Measurements from ENCODE around the gene FGFR2.
A peak's percentile ranks its signal among the peaks of the same experiment; 100 is the strongest.

FGFR2 gene

GRCh38 chr10:121516093-121516865 is 82.0 kb downstream of the FGFR2 start:
- H3K9ac ChIP-seq (ENCODE audit: low read length), result no peak overlapping the region
- H3K79me1 ChIP-seq (ENCODE audit: low read length), result no peaks in the 10 kb centered on the region
- H3K4me1 ChIP-seq (ENCODE audit: control insufficient read depth, low read depth, low read length), result peaks cover 17% of the 10 kb centered on the region
- DNase-seq, result no peak
- H2AK5ac ChIP-seq (ENCODE audit: low read length), result no peak overlapping the region
- H3K4me2 ChIP-seq (ENCODE audit: low read length), result no peak overlapping the region
- H3K4me3 ChIP-seq (ENCODE audit: low read length), result no peak overlapping the region
- H3K18ac ChIP-seq (ENCODE audit: low read length), result no peak overlapping the region
- no peaks in the 10 kb centered on the region for H3K79me2 ChIP-seq (ENCODE audit: control insufficient read depth, insufficient read depth, low read length)
- no peaks in the 10 kb centered on the region for H3K27me3 ChIP-seq (ENCODE audit: insufficient read depth, low read length, poor library complexity)
- H4K8ac ChIP-seq (ENCODE audit: low read depth, low read length), result no peak overlapping the region
- H3K4ac ChIP-seq (ENCODE audit: low read depth, low read length), result no peak overlapping the region
- H3K23ac ChIP-seq (ENCODE audit: low read length), result no peak overlapping the region
- H4K5ac ChIP-seq (ENCODE audit: low read length), result no peak overlapping the region
- no peak overlapping the region for H2BK120ac ChIP-seq (ENCODE audit: low read depth, low read length)
- no CpG with 5 or more reads among the region's 8 CpGs for whole genome bisulfite sequencing (ENCODE audit: extremely low coverage, insufficient coverage, low lambda C conversion rate)
- H2BK15ac ChIP-seq (replicated peaks; ENCODE audit: low read depth), result no peak overlapping the region
- H2BK5ac ChIP-seq (ENCODE audit: low read length), result no peak overlapping the region
- H3K36me3 ChIP-seq (ENCODE audit: control insufficient read depth, insufficient read depth, low read length), result no peaks in the 10 kb centered on the region
- no peak overlapping the region for H3K56ac ChIP-seq (ENCODE audit: low read length)
- no peak overlapping the region for H3K27ac ChIP-seq (ENCODE audit: low read depth, low read length)

- Histone ChIP-seq H2BK5ac (ENCODE audit: low read length) (peak overlapping the region; percentile 41), H3K27me3 (ENCODE audit: insufficient read depth, low read length, poor library complexity) (no peaks in the 10 kb centered on the region), H3K27ac (ENCODE audit: low read depth, low read length) (no peak overlapping the region), H3K4me3 (ENCODE audit: low read length) (no peak overlapping the region), H3K9ac (ENCODE audit: low read length) (no peak overlapping the region), H3K79me2 (ENCODE audit: control insufficient read depth, insufficient read depth, low read length) (no peaks in the 10 kb centered on the region), H4K8ac (ENCODE audit: low read depth, low read length) (no peak overlapping the region), H2AK5ac (ENCODE audit: low read length) (peak overlapping the region; percentile 3), H3K36me3 (ENCODE audit: control insufficient read depth, insufficient read depth, low read length) (no peaks in the 10 kb centered on the region), H3K23ac (ENCODE audit: low read length) (no peak overlapping the region), H2BK120ac (ENCODE audit: low read depth, low read length) (no peak overlapping the region), H3K4ac (ENCODE audit: low read depth, low read length) (no peak overlapping the region), H3K4me2 (ENCODE audit: low read length) (no peak overlapping the region), H2BK15ac (replicated peaks; ENCODE audit: low read depth) (no peak overlapping the region), H3K56ac (ENCODE audit: low read length) (no peak overlapping the region), H4K5ac (ENCODE audit: low read length) (no peak overlapping the region), H3K79me1 (ENCODE audit: low read length) (no peaks in the 10 kb centered on the region), H3K18ac (ENCODE audit: low read length) (peak overlapping the region; percentile 16), H3K4me1 (ENCODE audit: control insufficient read depth, low read depth, low read length) (peaks cover 21% of the 10 kb centered on the region)
- WGBS (ENCODE audit: extremely low coverage, insufficient coverage, low lambda C conversion rate), result no CpG with 5 or more reads among the region's 8 CpGs
- no peak for DNase-seq
These were observed 83.9 kb downstream of the FGFR2 start for GRCh38 chr10:121514141-121514865.

GRCh38 chr10:121511943-121512342 is 86.3 kb downstream of the FGFR2 start:
- Histone ChIP-seq H3K79me2 (ENCODE audit: control insufficient read depth, insufficient read depth, low read length) (no peaks in the 10 kb centered on the region), H3K27me3 (ENCODE audit: insufficient read depth, low read length, poor library complexity) (no peaks in the 10 kb centered on the region), H3K9ac (ENCODE audit: low read length) (no peak overlapping the region), H2BK15ac (replicated peaks; ENCODE audit: low read depth) (no peak overlapping the region), H3K23ac (ENCODE audit: low read length) (no peak overlapping the region), H4K5ac (ENCODE audit: low read length) (no peak overlapping the region), H4K8ac (ENCODE audit: low read depth, low read length) (no peak overlapping the region), H3K4me1 (ENCODE audit: control insufficient read depth, low read depth, low read length) (peaks cover 21% of the 10 kb centered on the region), H3K56ac (ENCODE audit: low read length) (peak overlapping the region; percentile 73), H3K79me1 (ENCODE audit: low read length) (no peaks in the 10 kb centered on the region), H2BK120ac (ENCODE audit: low read depth, low read length) (no peak overlapping the region), H3K36me3 (ENCODE audit: control insufficient read depth, insufficient read depth, low read length) (no peaks in the 10 kb centered on the region), H3K27ac (ENCODE audit: low read depth, low read length) (no peak overlapping the region), H3K4me2 (ENCODE audit: low read length) (no peak overlapping the region), H3K18ac (ENCODE audit: low read length) (no peak overlapping the region), H2BK5ac (ENCODE audit: low read length) (no peak overlapping the region), H2AK5ac (ENCODE audit: low read length) (peak overlapping the region; percentile 34), H3K4ac (ENCODE audit: low read depth, low read length) (no peak overlapping the region), H3K4me3 (ENCODE audit: low read length) (no peak overlapping the region)
- peak; percentile 87 for DNase-seq
- WGBS (ENCODE audit: extremely low coverage, insufficient coverage, low lambda C conversion rate), result no CpG with 5 or more reads among the region's 5 CpGs

- Histone ChIP-seq H3K18ac (ENCODE audit: low read length) (peak overlapping the region; percentile 51), H2BK120ac (ENCODE audit: low read depth, low read length) (peak overlapping the region; percentile 24), H3K4me3 (ENCODE audit: low read length) (no peak overlapping the region), H3K4ac (ENCODE audit: low read depth, low read length) (peak overlapping the region; percentile 44), H4K5ac (ENCODE audit: low read length) (no peak overlapping the region), H3K79me2 (ENCODE audit: control insufficient read depth, insufficient read depth, low read length) (no peaks in the 10 kb centered on the region), H3K79me1 (ENCODE audit: low read length) (no peaks in the 10 kb centered on the region), H3K27me3 (ENCODE audit: insufficient read depth, low read length, poor library complexity) (no peaks in the 10 kb centered on the region), H3K9ac (ENCODE audit: low read length) (no peak overlapping the region), H2BK5ac (ENCODE audit: low read length) (no peak overlapping the region), H3K27ac (ENCODE audit: low read depth, low read length) (no peak overlapping the region), H3K23ac (ENCODE audit: low read length) (peak overlapping the region; percentile 71), H2AK5ac (ENCODE audit: low read length) (no peak overlapping the region), H3K4me1 (ENCODE audit: control insufficient read depth, low read depth, low read length) (peaks cover 21% of the 10 kb centered on the region), H4K8ac (ENCODE audit: low read depth, low read length) (no peak overlapping the region), H3K56ac (ENCODE audit: low read length) (no peak overlapping the region), H2BK15ac (replicated peaks; ENCODE audit: low read depth) (no peak overlapping the region), H3K36me3 (ENCODE audit: control insufficient read depth, insufficient read depth, low read length) (no peaks in the 10 kb centered on the region), H3K4me2 (ENCODE audit: low read length) (no peak overlapping the region)
- no peak for DNase-seq
- no CpG with 5 or more reads among the region's 4 CpGs for WGBS (ENCODE audit: extremely low coverage, insufficient coverage, low lambda C conversion rate)
These were observed 86.8 kb downstream of the FGFR2 start for GRCh38 chr10:121511460-121511859.

- Histone ChIP-seq H3K36me3 (ENCODE audit: control insufficient read depth, insufficient read depth, low read length) (no peaks in the 10 kb centered on the region), H2BK5ac (ENCODE audit: low read length) (no peak overlapping the region), H3K4me2 (ENCODE audit: low read length) (no peak overlapping the region), H2BK120ac (ENCODE audit: low read depth, low read length) (no peak overlapping the region), H3K23ac (ENCODE audit: low read length) (no peak overlapping the region), H3K79me2 (ENCODE audit: control insufficient read depth, insufficient read depth, low read length) (no peaks in the 10 kb centered on the region), H4K8ac (ENCODE audit: low read depth, low read length) (no peak overlapping the region), H3K4me3 (ENCODE audit: low read length) (no peak overlapping the region), H3K4ac (ENCODE audit: low read depth, low read length) (no peak overlapping the region), H2AK5ac (ENCODE audit: low read length) (no peak overlapping the region), H3K27ac (ENCODE audit: low read depth, low read length) (no peak overlapping the region), H3K56ac (ENCODE audit: low read length) (no peak overlapping the region), H3K18ac (ENCODE audit: low read length) (no peak overlapping the region), H3K27me3 (ENCODE audit: insufficient read depth, low read length, poor library complexity) (no peaks in the 10 kb centered on the region), H3K4me1 (ENCODE audit: control insufficient read depth, low read depth, low read length) (peaks cover 18% of the 10 kb centered on the region), H3K9ac (ENCODE audit: low read length) (no peak overlapping the region), H3K79me1 (ENCODE audit: low read length) (no peaks in the 10 kb centered on the region), H2BK15ac (replicated peaks; ENCODE audit: low read depth) (no peak overlapping the region), H4K5ac (ENCODE audit: low read length) (no peak overlapping the region)
- peak; percentile 71 for DNase-seq
- no CpG with 5 or more reads among the region's 14 CpGs for WGBS (ENCODE audit: extremely low coverage, insufficient coverage, low lambda C conversion rate)
These were observed 88.0 kb downstream of the FGFR2 start for GRCh38 chr10:121510201-121510771.

Measured in mesendoderm (in vitro differentiated cells).